IMR-90 (cell line): Measurements from ENCODE around the gene ABI3BP. TPM values are rescaled to one million over a fixed set of nuclear protein-coding genes. Genes with fewer than 3 reads are reported as not detected.

ENCODE experiments used
- ATAC-seq: fragments of 200-7000 bp; cut with Tn5 transposase; 2 replicates; pipeline ENCODE4 v1.9.1; 2020; ENCODE audit warnings: low read depth, mild to moderate bottlenecking, moderate library complexity
- BruUV-seq: library from RNA; stranded (reverse); fragments of 400-500 nt; replicated peaks from 2 replicates; lab custom pipeline; 2021; lab: Mats Ljungman, UMichigan
- CTCF ChIA-PET: fragments of 300-600 bp; formaldehyde crosslinking; extraction: SDS; loops from one replicate; lab custom pipeline; 2021; ENCODE audit warnings: antibody characterized with exemption; lab: Yijun Ruan, JAX
- POLR2A ChIA-PET: fragments of 300-600 bp; sonication (Branson Sonifier 250); formaldehyde crosslinking; loops from one replicate; lab custom pipeline; 2022; ENCODE audit warnings: antibody characterized with exemption; ENCODE audit not compliant: unreplicated experiment; lab: Charles Lee
- DNase-seq: peaks from one replicate; pipeline ENCODE4 v3.0.0; 2013
- H2AFZ ChIP-seq: replicated peaks from 2 replicates; pipeline ENCODE3; 2013; ENCODE audit warnings: low read length, mild to moderate bottlenecking; ENCODE audit not compliant: poor library complexity
- H2AK5ac ChIP-seq: 2 replicates; pipeline ENCODE4 v1.6.1; 2013; ENCODE audit warnings: low read depth, low read length, inconsistent platforms
- H2AK9ac ChIP-seq: replicated peaks from 2 replicates; pipeline ENCODE3; 2013; ENCODE audit warnings: mild to moderate bottlenecking, low read depth, low read length, moderate library complexity; ENCODE audit not compliant: poor library complexity
- H2BK120ac ChIP-seq: 2 replicates; pipeline ENCODE4 v1.6.1; 2013; ENCODE audit warnings: low read depth, low read length, inconsistent platforms
- H2BK15ac ChIP-seq: 3 replicates; pipeline ENCODE4 v1.6.1; 2013; ENCODE audit warnings: low read depth, low read length, inconsistent platforms
- H2BK20ac ChIP-seq: 2 replicates; pipeline ENCODE4 v1.6.1; 2013; ENCODE audit warnings: low read depth, mild to moderate bottlenecking, inconsistent platforms, low read length, moderate library complexity
- H2BK5ac ChIP-seq: 2 replicates; pipeline ENCODE4 v1.6.1; 2013; ENCODE audit warnings: mild to moderate bottlenecking, low read depth, low read length, inconsistent platforms; ENCODE audit not compliant: poor library complexity, severe bottlenecking
- H3K14ac ChIP-seq: replicated peaks from 2 replicates; pipeline ENCODE4 v1.6.1; 2013; ENCODE audit warnings: low read depth, low read length, inconsistent platforms
- H3K18ac ChIP-seq: 2 replicates; pipeline ENCODE4 v1.6.1; 2013; ENCODE audit warnings: low read depth, low read length, control low read depth
- H3K23ac ChIP-seq: 2 replicates; pipeline ENCODE4 v1.6.1; 2013; ENCODE audit warnings: low read depth, low read length, inconsistent platforms
- H3K27ac ChIP-seq: 2 replicates; pipeline ENCODE4 v1.5.1; 2013; ENCODE audit warnings: mild to moderate bottlenecking, control low read depth, low read length; ENCODE audit not compliant: insufficient read depth
- H3K27me3 ChIP-seq: 2 replicates; pipeline ENCODE4 v1.6.1; 2013; ENCODE audit warnings: low read length; ENCODE audit not compliant: control insufficient read depth, insufficient read depth
- H3K36me3 ChIP-seq: 2 replicates; pipeline ENCODE4 v1.6.1; 2013; ENCODE audit warnings: low read length, mixed read lengths; ENCODE audit not compliant: control insufficient read depth, insufficient read depth
- H3K4ac ChIP-seq: 2 replicates; pipeline ENCODE4 v1.6.1; 2013; ENCODE audit warnings: low read depth, low read length, inconsistent platforms
- H3K4me1 ChIP-seq: 2 replicates; pipeline ENCODE4 v1.6.1; 2013; ENCODE audit warnings: low read length, mixed read lengths; ENCODE audit not compliant: control insufficient read depth, insufficient read depth
- H3K4me2 ChIP-seq: 2 replicates; pipeline ENCODE4 v1.6.1; 2013; ENCODE audit warnings: low read depth, mild to moderate bottlenecking, control low read depth, low read length, moderate library complexity
- H3K4me3 ChIP-seq: 2 replicates; pipeline ENCODE4 v1.5.1; 2013; ENCODE audit warnings: low read depth, mild to moderate bottlenecking, control low read depth, low read length, moderate library complexity; ENCODE audit not compliant: insufficient read depth
- H3K56ac ChIP-seq: 2 replicates; pipeline ENCODE4 v1.6.1; 2013; ENCODE audit warnings: low read length, inconsistent platforms; ENCODE audit not compliant: insufficient read depth; ENCODE audit errors: extremely low read depth
- H3K79me1 ChIP-seq, 2 experiments: 2 replicates each; pipeline ENCODE4 v1.6.1; 2013; ENCODE audit warnings: low read length in 2 of 2, inconsistent platforms in 1 of 2, low read depth in 1 of 2
- H3K9ac ChIP-seq: 2 replicates; pipeline ENCODE4 v1.6.1; 2013; ENCODE audit warnings: low read depth, low read length, control low read depth
- H3K9me1 ChIP-seq: 2 replicates; pipeline ENCODE4 v1.6.1; 2013; ENCODE audit warnings: low read length, inconsistent platforms; ENCODE audit not compliant: insufficient read depth
- H3K9me3 ChIP-seq: 2 replicates; pipeline ENCODE4 v1.6.1; 2013; ENCODE audit warnings: low read length; ENCODE audit not compliant: control insufficient read depth, insufficient read depth
- H4K20me1 ChIP-seq: 2 replicates; pipeline ENCODE4 v1.6.1; 2013; ENCODE audit warnings: low read length, inconsistent platforms; ENCODE audit not compliant: insufficient read depth
- H4K5ac ChIP-seq: 2 replicates; pipeline ENCODE4 v1.6.1; 2013; ENCODE audit warnings: mild to moderate bottlenecking, low read depth, low read length, control low read depth
- H4K8ac ChIP-seq, 2 experiments: 2 replicates each; pipeline ENCODE4 v1.6.1; 2013; ENCODE audit warnings: low read depth in 2 of 2, low read length in 2 of 2, control low read depth in 1 of 2, inconsistent platforms in 1 of 2
- H4K91ac ChIP-seq: 2 replicates; pipeline ENCODE4 v1.6.1; 2013; ENCODE audit warnings: low read depth, low read length, inconsistent platforms; ENCODE audit not compliant: insufficient read depth
- BHLHE40 ChIP-seq: fragments of 150-350 bp; IDR thresholded peaks from 2 replicates; pipeline ENCODE4 v1.6.1; 2016; ENCODE audit warnings: mild to moderate bottlenecking, low read depth, low read length
- CEBPB ChIP-seq: IDR thresholded peaks from 2 replicates; pipeline ENCODE4 v1.6.1; 2012; ENCODE audit warnings: low read depth, low read length, improper control_type of control experiment
- CHD1 ChIP-seq: IDR thresholded peaks from 2 replicates; pipeline ENCODE4 v1.6.1; 2012; ENCODE audit warnings: low read depth, low read length, improper control_type of control experiment
- FOS ChIP-seq: fragments of 150-350 bp; IDR thresholded peaks from 2 replicates; pipeline ENCODE4 v1.6.1; 2016; ENCODE audit warnings: low read depth, low read length
- MAZ ChIP-seq: IDR thresholded peaks from 2 replicates; pipeline ENCODE4 v1.6.1; 2012; ENCODE audit warnings: low read depth, mild to moderate bottlenecking, low read length, improper control_type of control experiment, moderate library complexity, borderline replicate concordance
- POLR2A ChIP-seq: IDR thresholded peaks from 2 replicates; pipeline ENCODE4 v1.6.1; 2012; ENCODE audit warnings: mild to moderate bottlenecking, low read depth, low read length
- RAD21 ChIP-seq: IDR thresholded peaks from 2 replicates; pipeline ENCODE4 v1.6.1; 2012; ENCODE audit warnings: low read length, improper control_type of control experiment
- RFX5 ChIP-seq: IDR thresholded peaks from 2 replicates; pipeline ENCODE4 v1.8.0; 2012; ENCODE audit warnings: low read depth, mild to moderate bottlenecking, low read length, moderate library complexity
- dilution Hi-C: fragments of 300-500 bp; cut with HindIII; formaldehyde crosslinking; loops from one replicate; pipeline ENCODE4 v1.14.3; 2018; ENCODE audit warnings: low sequenced_read_pairs; ENCODE audit not compliant: unreplicated experiment
- in situ Hi-C: fragments of 300-500 bp; cut with MboI; formaldehyde crosslinking; loops from 3 replicates; pipeline ENCODE4 v1.14.3; 2019; ENCODE audit warnings: low sequenced_read_pairs, inconsistent platforms, mixed read lengths
- intact Hi-C: fragments of 100-400 bp; cut with micrococcal nuclease; formaldehyde crosslinking; loops from 2 replicates; pipeline ENCODE4 v1.10.0; 2022
- polyA plus RNA-seq, 3 experiments: library from polyadenylated mRNA; depleted of rRNA; stranded (reverse); fragments of >200 nt; gene quantifications; 2 replicates each; pipeline ENCODE4 v1.2.3, GENCODE V29; 2012; ENCODE audit warnings: low replicate concordance in 1 of 3
- total RNA-seq: library from RNA; depleted of rRNA; stranded (reverse); fragments of >200 nt; gene quantifications from 2 replicates; pipeline ENCODE4 v1.2.3, GENCODE V29; 2012
- TF ChIP-seq, protein P1 (sequence below): fragments of 150-350 bp; IDR thresholded peaks from 2 replicates; pipeline ENCODE4 v1.6.1; 2016; ENCODE audit warnings: low read depth, mild to moderate bottlenecking, low read length, moderate library complexity, borderline replicate concordance
- TF ChIP-seq, protein P2 (sequence below): conservative IDR thresholded peaks from 2 replicates; pipeline ENCODE4 v1.5.1; 2012; ENCODE audit warnings: mild to moderate bottlenecking, low read depth, low read length, improper control_type of control experiment
- TF ChIP-seq, protein P3 (sequence below): fragments of 150-350 bp; IDR thresholded peaks from 2 replicates; pipeline ENCODE4 v1.6.1; 2017; ENCODE audit warnings: mild to moderate bottlenecking, antibody characterized with exemption, low read length, low read depth

Gene ABI3BP
- total and polyA plus RNA-seq, 2 of the 4 experiments (the other 2 are of a cell fraction) = 3.0 to 26.7 TPM

GRCh38 chr3:101011136-101011535 is 17.9 kb upstream of the ABI3BP start:
- Histone ChIP-seq H3K18ac (no peak overlapping the region), H3K23ac (no peak overlapping the region), H4K8ac (no peak overlapping the region), H3K79me1 (no peaks in the 10 kb centered on the region), H2BK120ac (no peak overlapping the region), H3K27me3 (no peaks in the 10 kb centered on the region), H3K4me3 (no peak overlapping the region), H2BK20ac (no peak overlapping the region), H4K5ac (no peak overlapping the region), H3K4me2 (no peak overlapping the region), H4K91ac (no peak overlapping the region), H3K4ac (no peak overlapping the region), H2AK9ac (no peak overlapping the region), H2BK5ac (no peak overlapping the region), H3K36me3 (no peaks in the 10 kb centered on the region), H2AK5ac (no peak overlapping the region), H3K4me1 (no peaks in the 10 kb centered on the region), H3K9me1 (no peaks in the 10 kb centered on the region), H3K9ac (no peak overlapping the region), H2BK15ac (no peak overlapping the region), H3K27ac (no peak overlapping the region), H3K9me3 (peaks cover 3% of the 10 kb centered on the region; the same call in 1 of the 2 replicates), H2AFZ (no peak overlapping the region), H3K56ac (no peak overlapping the region), H4K20me1 (no peaks in the 10 kb centered on the region), H3K14ac (no peak overlapping the region)
- no TSS peak for BruUV-seq
- peak; percentile 13 for DNase-seq
- intact Hi-C loops (no loop called here), dilution Hi-C loops (no loop called here), in situ Hi-C loops (no loop called here)
- TF ChIP-seq RAD21 (no peak), MAZ (no peak), CHD1 (no peak), BHLHE40 (no peak), POLR2A (no peak), RFX5 (no peak), FOS (no peak), CEBPB (no peak)
- TF ChIP-seq, protein P1, sequence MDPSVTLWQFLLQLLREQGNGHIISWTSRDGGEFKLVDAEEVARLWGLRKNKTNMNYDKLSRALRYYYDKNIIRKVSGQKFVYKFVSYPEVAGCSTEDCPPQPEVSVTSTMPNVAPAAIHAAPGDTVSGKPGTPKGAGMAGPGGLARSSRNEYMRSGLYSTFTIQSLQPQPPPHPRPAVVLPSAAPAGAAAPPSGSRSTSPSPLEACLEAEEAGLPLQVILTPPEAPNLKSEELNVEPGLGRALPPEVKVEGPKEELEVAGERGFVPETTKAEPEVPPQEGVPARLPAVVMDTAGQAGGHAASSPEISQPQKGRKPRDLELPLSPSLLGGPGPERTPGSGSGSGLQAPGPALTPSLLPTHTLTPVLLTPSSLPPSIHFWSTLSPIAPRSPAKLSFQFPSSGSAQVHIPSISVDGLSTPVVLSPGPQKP = no peak
- TF ChIP-seq, protein P2, sequence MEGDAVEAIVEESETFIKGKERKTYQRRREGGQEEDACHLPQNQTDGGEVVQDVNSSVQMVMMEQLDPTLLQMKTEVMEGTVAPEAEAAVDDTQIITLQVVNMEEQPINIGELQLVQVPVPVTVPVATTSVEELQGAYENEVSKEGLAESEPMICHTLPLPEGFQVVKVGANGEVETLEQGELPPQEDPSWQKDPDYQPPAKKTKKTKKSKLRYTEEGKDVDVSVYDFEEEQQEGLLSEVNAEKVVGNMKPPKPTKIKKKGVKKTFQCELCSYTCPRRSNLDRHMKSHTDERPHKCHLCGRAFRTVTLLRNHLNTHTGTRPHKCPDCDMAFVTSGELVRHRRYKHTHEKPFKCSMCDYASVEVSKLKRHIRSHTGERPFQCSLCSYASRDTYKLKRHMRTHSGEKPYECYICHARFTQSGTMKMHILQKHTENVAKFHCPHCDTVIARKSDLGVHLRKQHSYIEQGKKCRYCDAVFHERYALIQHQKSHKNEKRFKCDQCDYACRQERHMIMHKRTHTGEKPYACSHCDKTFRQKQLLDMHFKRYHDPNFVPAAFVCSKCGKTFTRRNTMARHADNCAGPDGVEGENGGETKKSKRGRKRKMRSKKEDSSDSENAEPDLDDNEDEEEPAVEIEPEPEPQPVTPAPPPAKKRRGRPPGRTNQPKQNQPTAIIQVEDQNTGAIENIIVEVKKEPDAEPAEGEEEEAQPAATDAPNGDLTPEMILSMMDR = no peak
- TF ChIP-seq, protein P3, sequence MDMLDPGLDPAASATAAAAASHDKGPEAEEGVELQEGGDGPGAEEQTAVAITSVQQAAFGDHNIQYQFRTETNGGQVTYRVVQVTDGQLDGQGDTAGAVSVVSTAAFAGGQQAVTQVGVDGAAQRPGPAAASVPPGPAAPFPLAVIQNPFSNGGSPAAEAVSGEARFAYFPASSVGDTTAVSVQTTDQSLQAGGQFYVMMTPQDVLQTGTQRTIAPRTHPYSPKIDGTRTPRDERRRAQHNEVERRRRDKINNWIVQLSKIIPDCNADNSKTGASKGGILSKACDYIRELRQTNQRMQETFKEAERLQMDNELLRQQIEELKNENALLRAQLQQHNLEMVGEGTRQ = no peak
- ATAC-seq = no peak
- ChIA-PET CTCF (no interaction called here), POLR2A (no interaction called here)
